ENCODE measurements around the gene NUTF2.
A peak's percentile ranks its signal among the peaks of the same experiment; 100 is the strongest.

NUTF2 gene

GRCh38 chr16:67879462-67879861 lies 32.7 kb downstream of the NUTF2 start:
- ChIA-PET POLR2A (ENCODE audit: low non-redundant PET) (no interaction called here), CTCF (interaction anchor here (1.4 kb wide), 1 partner anchor 49 kb away, joined by 3 read pairs; no protein-coding TSS in a partner anchor)
- DNase-seq (ENCODE audit: low spot score) = no peak
- TF ChIP-seq CTCF (conservative IDR thresholded peaks at IDR 0.05; ENCODE audit: low read depth) = no peak
- H3K27ac ChIP-seq = no peak overlapping the region

GRCh38 chr16:67879936-67880335 lies 33.2 kb downstream of the NUTF2 start:
- no peak for DNase-seq (ENCODE audit: low spot score)
- CTCF ChIA-PET = no interaction called here
- POLR2A ChIA-PET (ENCODE audit: low non-redundant PET) = no interaction called here
- H3K27ac ChIP-seq = no peak overlapping the region
- TF ChIP-seq CTCF (conservative IDR thresholded peaks at IDR 0.05; ENCODE audit: low read depth) = no peak

GRCh38 chr16:67880584-67880983 lies 33.9 kb downstream of the NUTF2 start:
- TF ChIP-seq CTCF (conservative IDR thresholded peaks at IDR 0.05; ENCODE audit: low read depth) = no peak
- DNase-seq (ENCODE audit: low spot score) = no peak
- ChIA-PET POLR2A (ENCODE audit: low non-redundant PET) (no interaction called here), CTCF (interaction anchor here (0.5 to 1.1 kb wide), 2 partner anchors 64 to 163 kb away, joined by 3 read pairs; no protein-coding TSS in a partner anchor)
- H3K27ac ChIP-seq = no peak overlapping the region

GRCh38 chr16:67881621-67882161 lies 35.0 kb downstream of the NUTF2 start:
- no peak for TF ChIP-seq CTCF (conservative IDR thresholded peaks at IDR 0.05; ENCODE audit: low read depth)
- POLR2A ChIA-PET (ENCODE audit: low non-redundant PET) = no interaction called here
- H3K27ac ChIP-seq = peak overlapping the region; percentile 77
- CTCF ChIA-PET = interaction anchor here (0.6 to 3.0 kb wide), 5 partner anchors 9 to 60 kb away, joined by 3 to 19 read pairs (median 5); partner anchors contain the start of gene EDC4
- DNase-seq (ENCODE audit: low spot score) = no peak

- no peak for TF ChIP-seq CTCF (conservative IDR thresholded peaks at IDR 0.05; ENCODE audit: low read depth)
- ChIA-PET CTCF (interaction anchor here (0.6 to 3.0 kb wide), 10 partner anchors 9 to 147 kb away, joined by 3 to 19 read pairs (median 6); partner anchors contain the start of genes EDC4 and PSMB10), POLR2A (ENCODE audit: low non-redundant PET) (no interaction called here)
- DNase-seq (ENCODE audit: low spot score) = no peak
- peak overlapping the region; percentile 77 for H3K27ac ChIP-seq
Observed at GRCh38 chr16:67882374-67883145, 35.8 kb downstream of the NUTF2 start.

- ChIA-PET POLR2A (ENCODE audit: low non-redundant PET) (no interaction called here), CTCF (interaction anchor here (0.6 to 3.0 kb wide), 25 partner anchors 8 to 364 kb away, joined by 3 to 19 read pairs (median 4); partner anchors contain the start of gene PSMB10)
- peak overlapping the region; percentile 77 for H3K27ac ChIP-seq
- no peak for DNase-seq (ENCODE audit: low spot score)
- TF ChIP-seq CTCF (conservative IDR thresholded peaks at IDR 0.05; ENCODE audit: low read depth) = no peak
Observed at GRCh38 chr16:67883146-67883871, 36.6 kb downstream of the NUTF2 start.

All from RWPE1 (cell line).